ENCODE measurements around the gene ZNF428.

DNA sequence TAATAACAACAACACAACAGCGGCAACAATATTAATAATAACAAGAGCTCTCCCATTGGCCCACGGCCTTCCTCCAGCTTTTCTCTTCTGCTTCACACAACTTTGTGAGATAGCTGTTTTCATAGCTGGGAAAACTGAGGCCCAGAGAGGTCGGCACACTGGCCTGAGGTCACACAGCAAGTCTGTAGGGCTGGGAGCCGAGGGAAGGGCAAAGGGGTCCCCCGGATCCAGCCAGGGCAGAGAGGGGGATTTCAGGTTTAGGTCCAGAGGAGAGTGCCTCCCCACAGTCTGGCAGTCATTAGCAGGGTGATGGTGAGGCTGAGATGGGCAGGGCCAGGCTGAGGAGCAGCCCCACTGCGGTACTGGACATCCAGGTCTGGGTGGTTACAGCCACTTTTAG, 29.2 kb upstream of the ZNF428 start:
- TF ChIP-seq, protein P1, sequence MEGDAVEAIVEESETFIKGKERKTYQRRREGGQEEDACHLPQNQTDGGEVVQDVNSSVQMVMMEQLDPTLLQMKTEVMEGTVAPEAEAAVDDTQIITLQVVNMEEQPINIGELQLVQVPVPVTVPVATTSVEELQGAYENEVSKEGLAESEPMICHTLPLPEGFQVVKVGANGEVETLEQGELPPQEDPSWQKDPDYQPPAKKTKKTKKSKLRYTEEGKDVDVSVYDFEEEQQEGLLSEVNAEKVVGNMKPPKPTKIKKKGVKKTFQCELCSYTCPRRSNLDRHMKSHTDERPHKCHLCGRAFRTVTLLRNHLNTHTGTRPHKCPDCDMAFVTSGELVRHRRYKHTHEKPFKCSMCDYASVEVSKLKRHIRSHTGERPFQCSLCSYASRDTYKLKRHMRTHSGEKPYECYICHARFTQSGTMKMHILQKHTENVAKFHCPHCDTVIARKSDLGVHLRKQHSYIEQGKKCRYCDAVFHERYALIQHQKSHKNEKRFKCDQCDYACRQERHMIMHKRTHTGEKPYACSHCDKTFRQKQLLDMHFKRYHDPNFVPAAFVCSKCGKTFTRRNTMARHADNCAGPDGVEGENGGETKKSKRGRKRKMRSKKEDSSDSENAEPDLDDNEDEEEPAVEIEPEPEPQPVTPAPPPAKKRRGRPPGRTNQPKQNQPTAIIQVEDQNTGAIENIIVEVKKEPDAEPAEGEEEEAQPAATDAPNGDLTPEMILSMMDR (conservative IDR thresholded peaks at IDR 0.05 in 1 of 2, IDR thresholded peaks at IDR 0.05 in 1 of 2; ENCODE audit: low read depth in 1 of 2, low read length in 2 of 2): no peak
- TF ChIP-seq EZH2 (IDR thresholded peaks at IDR 0.05; ENCODE audit: low read length, missing control alignments): no peak
